Subcutaneous abdominal adipose tissue (tissue), 5 donors: ENCODE data around the gene COMMD4.
"Not testable (repeated sequence)": the region's sequence is repeated elsewhere in the genome, so short reads cannot be mapped to it uniquely, and the experiment has no call there.

Source experiments
- H3K27ac ChIP-seq: one replicate; pipeline ENCODE4 v1.7.0; 2013; ENCODE audit warnings: low read depth, mild to moderate bottlenecking, inconsistent platforms, low read length, moderate library complexity
- H3K27me3 ChIP-seq, 5 donors: one replicate each; pipeline ENCODE4 v1.7.0; 2013; ENCODE audit warnings: low read length in 5 of 5, inconsistent platforms in 1 of 5; ENCODE audit not compliant: control insufficient read depth in 5 of 5, insufficient read depth in 4 of 5
- H3K36me3 ChIP-seq, 5 donors: one replicate each; pipeline ENCODE4 v1.7.0; 2013; ENCODE audit warnings: low read length in 5 of 5; ENCODE audit not compliant: control insufficient read depth in 5 of 5, insufficient read depth in 5 of 5
- H3K4me1 ChIP-seq, 5 donors: one replicate each; pipeline ENCODE4 v1.7.0; 2013; ENCODE audit warnings: low read length in 5 of 5, mild to moderate bottlenecking in 3 of 5, moderate library complexity in 1 of 5; ENCODE audit not compliant: control insufficient read depth in 5 of 5, insufficient read depth in 5 of 5
- H3K4me3 ChIP-seq, 5 donors: one replicate each; pipeline ENCODE4 v1.7.0; 2013; ENCODE audit warnings: low read length in 5 of 5, low read depth in 1 of 5
- H3K9ac ChIP-seq, 5 donors: one replicate each; pipeline ENCODE4 v1.7.0; 2013; ENCODE audit warnings: low read length in 5 of 5, mild to moderate bottlenecking in 4 of 5, moderate library complexity in 3 of 5
- H3K9me3 ChIP-seq, 5 donors: one replicate each; pipeline ENCODE4 v1.7.0; 2013; ENCODE audit warnings: low read length in 5 of 5; ENCODE audit not compliant: control insufficient read depth in 5 of 5
- donor health status: healthy.
- donor health status: healthy.
- donor health status: healthy.
- donor health status: healthy.
- donor health status: healthy.

The COMMD4 gene

GRCh38 chr15:75312548-75312947 lies 23.3 kb upstream of the COMMD4 start:
- not testable (repeated sequence) for H3K9ac ChIP-seq

GRCh38 chr15:75313116-75313845 lies 22.6 kb upstream of the COMMD4 start:
- Histone ChIP-seq H3K27me3 (peaks cover 0 to 2% (median under 1%) of the 10 kb centered on the region in 5 donors), H3K36me3 (no peaks in the 10 kb centered on the region), H3K9ac (no peak overlapping the region), H3K27ac (no peak overlapping the region), H3K4me1 (no peaks in the 10 kb centered on the region), H3K4me3 (no peak overlapping the region), H3K9me3 (no peaks in the 10 kb centered on the region)

More at GRCh38 chr15:75312548-75312947, 23.3 kb upstream of the COMMD4 start:
- H3K36me3 ChIP-seq, H3K27me3 ChIP-seq, H3K4me1 ChIP-seq, H3K9me3 ChIP-seq, H3K27ac ChIP-seq, H3K4me3 ChIP-seq: not testable (repeated sequence)

- Histone ChIP-seq H3K4me1 (no peaks in the 10 kb centered on the region), H3K9ac (no peak overlapping the region), H3K27ac (no peak overlapping the region), H3K4me3 (no peak overlapping the region), H3K27me3 (no peaks in the 10 kb centered on the region), H3K9me3 (no peaks in the 10 kb centered on the region), H3K36me3 (no peaks in the 10 kb centered on the region)
These were observed 21.1 kb upstream of the COMMD4 start for GRCh38 chr15:75314552-75315290.

DNA sequence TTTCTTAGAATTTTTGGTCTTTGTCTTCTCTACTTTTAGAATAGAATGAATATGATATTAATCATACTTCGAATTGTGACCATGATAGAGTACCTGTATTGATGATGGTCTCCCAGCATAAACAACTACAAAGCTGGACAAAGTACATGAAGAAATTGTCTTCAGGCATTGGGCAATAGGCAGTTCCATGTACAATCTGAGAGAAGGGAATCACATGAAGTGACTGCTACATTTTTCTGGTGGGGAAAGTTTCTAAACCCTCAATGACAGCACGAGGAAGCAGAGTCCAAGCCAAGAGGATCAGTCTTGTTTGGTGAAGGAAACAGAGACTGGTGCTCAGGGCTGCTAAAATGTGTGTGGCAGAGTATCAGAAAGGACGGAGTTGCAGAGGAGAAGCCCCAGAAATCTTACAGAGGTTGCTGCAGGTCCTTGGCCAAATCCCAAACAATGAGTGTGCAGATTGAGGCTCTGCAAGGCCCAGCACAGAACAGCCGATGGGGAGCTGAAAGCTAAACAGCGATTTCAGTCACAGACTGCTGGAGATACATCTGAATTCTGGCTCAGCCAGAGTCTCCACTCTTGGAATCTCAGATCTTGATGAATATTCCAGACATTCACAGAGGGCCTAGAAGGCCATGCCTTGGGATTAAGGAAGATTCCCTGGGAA lies 16.5 kb upstream of the COMMD4 start:
- H3K27me3 ChIP-seq, H3K9ac ChIP-seq, H3K36me3 ChIP-seq, H3K4me3 ChIP-seq, H3K9me3 ChIP-seq, H3K27ac ChIP-seq, H3K4me1 ChIP-seq: not testable (repeated sequence)

- Histone ChIP-seq H3K27ac (no peak overlapping the region), H3K9ac (no peak overlapping the region), H3K4me1 (no peaks in the 10 kb centered on the region), H3K4me3 (no peak overlapping the region), H3K36me3 (no peaks in the 10 kb centered on the region), H3K27me3 (no peaks in the 10 kb centered on the region), H3K9me3 (no peaks in the 10 kb centered on the region)
These were observed 14.2 kb upstream of the COMMD4 start for GRCh38 chr15:75321711-75322110.

- Histone ChIP-seq H3K4me3 (no peak overlapping the region), H3K4me1 (no peaks in the 10 kb centered on the region), H3K27me3 (no peaks in the 10 kb centered on the region), H3K9ac (no peak overlapping the region), H3K9me3 (no peaks in the 10 kb centered on the region), H3K36me3 (no peaks in the 10 kb centered on the region), H3K27ac (no peak overlapping the region)
These were observed 9.9 kb upstream of the COMMD4 start for GRCh38 chr15:75325922-75326321.

GRCh38 chr15:75327005-75327404 lies 8.9 kb upstream of the COMMD4 start:
- H3K27me3 ChIP-seq: no peaks in the 10 kb centered on the region
- no peaks in the 10 kb centered on the region for H3K9me3 ChIP-seq
- H3K9ac ChIP-seq: no peak overlapping the region

GRCh38 chr15:75327491-75327890 lies 8.4 kb upstream of the COMMD4 start:
- no peaks in the 10 kb centered on the region for H3K9me3 ChIP-seq
- no peak overlapping the region for H3K27ac ChIP-seq
- no peak overlapping the region for H3K4me3 ChIP-seq
- no peak overlapping the region for H3K9ac ChIP-seq
- no peaks in the 10 kb centered on the region for H3K36me3 ChIP-seq
- no peaks in the 10 kb centered on the region for H3K27me3 ChIP-seq
- H3K4me1 ChIP-seq: no peaks in the 10 kb centered on the region

More at GRCh38 chr15:75327005-75327404, 8.9 kb upstream of the COMMD4 start:
- Histone ChIP-seq H3K36me3 (no peaks in the 10 kb centered on the region), H3K27ac (no peak overlapping the region), H3K4me3 (no peak overlapping the region), H3K4me1 (no peaks in the 10 kb centered on the region)

GRCh38 chr15:75328493-75329314 lies 7.2 kb upstream of the COMMD4 start:
- Histone ChIP-seq H3K9ac (no peak overlapping the region), H3K36me3 (no peaks in the 10 kb centered on the region), H3K27me3 (no peaks in the 10 kb centered on the region), H3K27ac (no peak overlapping the region), H3K9me3 (no peaks in the 10 kb centered on the region), H3K4me1 (no peaks in the 10 kb centered on the region), H3K4me3 (no peak overlapping the region)
